CD4-positive, alpha-beta T cell (primary cell): ENCODE results near the gene CALHM2. TPM values are rescaled to one million over a fixed set of nuclear protein-coding genes. Genes with fewer than 3 reads are reported as not detected.

ENCODE experiments used
- ATAC-seq: fragments of 200-7000 bp; cut with Tn5 transposase; one replicate; pipeline ENCODE4 v1.10.0; 2022; ENCODE audit warnings: mild to moderate bottlenecking; ENCODE audit not compliant: poor library complexity
- CTCF ChIA-PET: fragments of 350-600 bp; sonication (Branson Sonifier 250); formaldehyde crosslinking; loops from one replicate; lab custom pipeline; 2021; ENCODE audit warnings: antibody characterized with exemption, inconsistent platforms; lab: Charles Lee
- POLR2A ChIA-PET: fragments of 350-600 bp; sonication (Branson Sonifier 250); formaldehyde crosslinking; loops from one replicate; lab custom pipeline; 2021; ENCODE audit warnings: antibody characterized with exemption, inconsistent platforms; lab: Charles Lee
- DNase-seq, 14 experiments: peaks; one replicate each; pipeline ENCODE4 v3.0.0-alpha.2; 2013 to 2020; ENCODE audit warnings: mixed read lengths in 2 of 14
- H3K27ac ChIP-seq, 2 donors: one replicate each; pipeline versions ENCODE4 v1.5.1 to v1.7.0; 2013; ENCODE audit warnings: low read length in 2 of 2, low read depth in 1 of 2, mild to moderate bottlenecking in 1 of 2
- H3K27me3 ChIP-seq, 2 experiments: 1 replicate in 1 of 2; 2 replicates in 1 of 2; pipeline versions ENCODE4 v1.6.1 to v1.7.0; 2013; ENCODE audit warnings: low read length in 2 of 2, control low read depth in 1 of 2, mild to moderate bottlenecking in 1 of 2, moderate library complexity in 1 of 2; ENCODE audit not compliant: insufficient read depth in 2 of 2, control insufficient read depth in 1 of 2
- H3K36me3 ChIP-seq: one replicate; pipeline ENCODE4 v1.6.1; 2013; ENCODE audit warnings: low read length, control low read depth; ENCODE audit not compliant: insufficient read depth
- H3K4me1 ChIP-seq: one replicate; pipeline ENCODE4 v1.6.1; 2013; ENCODE audit warnings: low read length, control low read depth; ENCODE audit not compliant: insufficient read depth
- H3K4me3 ChIP-seq: one replicate; pipeline ENCODE4 v1.5.1; 2013; ENCODE audit warnings: mild to moderate bottlenecking, low read length, moderate library complexity
- H3K9me3 ChIP-seq, 2 experiments: 1 replicate in 1 of 2; 2 replicates in 1 of 2; pipeline versions ENCODE4 v1.6.1 to v1.7.0; 2013; ENCODE audit warnings: low read length in 2 of 2, mild to moderate bottlenecking in 2 of 2, control low read depth in 1 of 2, moderate library complexity in 1 of 2; ENCODE audit not compliant: control insufficient read depth in 1 of 2, insufficient read depth in 1 of 2
- H3K27ac Mint-ChIP-seq: one replicate; pipeline ENCODE4 v1.8.0; 2020; ENCODE audit warnings: mixed read lengths
- H3K27me3 Mint-ChIP-seq: one replicate; pipeline ENCODE4 v1.8.0; 2021; ENCODE audit warnings: mixed read lengths
- H3K36me3 Mint-ChIP-seq: one replicate; pipeline ENCODE4 v1.8.0; 2021; ENCODE audit warnings: low read depth, mixed read lengths
- H3K4me1 Mint-ChIP-seq: one replicate; pipeline ENCODE4 v1.8.0; 2021; ENCODE audit warnings: low read depth, mixed read lengths
- H3K4me3 Mint-ChIP-seq: one replicate; pipeline ENCODE4 v1.8.0; 2020; ENCODE audit warnings: mild to moderate bottlenecking, mixed read lengths
- H3K9me3 Mint-ChIP-seq: one replicate; pipeline ENCODE4 v1.8.0; 2020; ENCODE audit warnings: mixed read lengths
- intact Hi-C, 2 experiments: fragments of 100-400 bp; cut with DNase I in 1 of 2; cut with micrococcal nuclease in 1 of 2; formaldehyde crosslinking; loops; one replicate each; pipeline versions ENCODE4 v1.15.1 to v1.9.0; 2023 to 2025; cut with DNase I, micrococcal nuclease
- total RNA-seq, 174 experiments: library from RNA in 2 of 174; stranded (reverse) in 2 of 174; gene quantifications; one replicate each; pipeline ENCODE4 v1.2.3 and lab custom pipeline; 2021 to 2026
- TF ChIP-seq, protein P1 (sequence below): fragments of 200-600 bp; IDR thresholded peaks from one replicate; pipeline ENCODE4 v1.8.0; 2022; ENCODE audit warnings: antibody characterized with exemption, mild to moderate bottlenecking

Gene CALHM2
- total RNA-seq, 2 experiments from 2014 or later: 3.1 to 4.0 TPM

DNA sequence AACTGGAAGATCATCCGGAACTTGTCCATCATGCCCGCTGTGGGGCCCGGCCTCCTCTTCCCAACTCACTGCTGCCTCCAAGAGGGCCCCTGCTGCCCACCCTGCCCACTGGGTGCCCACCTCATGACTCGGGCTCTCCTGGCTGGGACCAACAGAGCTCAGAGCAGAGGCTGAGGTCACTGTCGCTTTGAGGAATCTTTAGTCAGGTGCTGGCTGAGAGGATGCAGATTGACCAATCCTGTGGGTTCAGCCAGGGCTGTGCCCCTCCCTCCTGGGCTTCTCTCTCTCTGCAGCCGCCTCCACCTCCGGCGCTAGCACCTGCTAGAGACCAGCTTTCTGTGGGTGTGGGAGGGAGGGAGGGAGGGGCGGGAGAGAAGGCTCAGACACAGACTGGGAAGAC lies 6.5 kb upstream of the CALHM2 start, which contains the start of gene CALHM1:
Gene CALHM1, minus strand, starts transcription at position 181 of the 400 bp plus-strand sequence. Its CDS starts 149 bp downstream, at position 32.
- Histone ChIP-seq H3K9me3 (peaks cover 0 to 3% of the 10 kb centered on the region in 2 experiments), H3K4me1 (peaks cover 22% of the 10 kb centered on the region), H3K4me3 (no peak within 1 kb of the TSS), H3K27me3 (no peaks in the 10 kb centered on the region), H3K36me3 (no peaks in the 10 kb centered on the region), H3K27ac (no peak within 1 kb of the TSS)
- H3K27ac Mint-ChIP-seq: no peak within 1 kb of the TSS
- intact Hi-C loops: no loop called here
- TF ChIP-seq, protein P1, sequence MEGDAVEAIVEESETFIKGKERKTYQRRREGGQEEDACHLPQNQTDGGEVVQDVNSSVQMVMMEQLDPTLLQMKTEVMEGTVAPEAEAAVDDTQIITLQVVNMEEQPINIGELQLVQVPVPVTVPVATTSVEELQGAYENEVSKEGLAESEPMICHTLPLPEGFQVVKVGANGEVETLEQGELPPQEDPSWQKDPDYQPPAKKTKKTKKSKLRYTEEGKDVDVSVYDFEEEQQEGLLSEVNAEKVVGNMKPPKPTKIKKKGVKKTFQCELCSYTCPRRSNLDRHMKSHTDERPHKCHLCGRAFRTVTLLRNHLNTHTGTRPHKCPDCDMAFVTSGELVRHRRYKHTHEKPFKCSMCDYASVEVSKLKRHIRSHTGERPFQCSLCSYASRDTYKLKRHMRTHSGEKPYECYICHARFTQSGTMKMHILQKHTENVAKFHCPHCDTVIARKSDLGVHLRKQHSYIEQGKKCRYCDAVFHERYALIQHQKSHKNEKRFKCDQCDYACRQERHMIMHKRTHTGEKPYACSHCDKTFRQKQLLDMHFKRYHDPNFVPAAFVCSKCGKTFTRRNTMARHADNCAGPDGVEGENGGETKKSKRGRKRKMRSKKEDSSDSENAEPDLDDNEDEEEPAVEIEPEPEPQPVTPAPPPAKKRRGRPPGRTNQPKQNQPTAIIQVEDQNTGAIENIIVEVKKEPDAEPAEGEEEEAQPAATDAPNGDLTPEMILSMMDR: no peak
- CTCF ChIA-PET: no interaction called here
- POLR2A ChIA-PET: no interaction called here
- no peaks in the 10 kb centered on the region for H3K9me3 Mint-ChIP-seq
- H3K4me1 Mint-ChIP-seq: peaks cover 3% of the 10 kb centered on the region
- no peak within 1 kb of the TSS for H3K4me3 Mint-ChIP-seq
- no peak for ATAC-seq
- no peaks in the 10 kb centered on the region for H3K36me3 Mint-ChIP-seq
- H3K27me3 Mint-ChIP-seq: no peaks in the 10 kb centered on the region
- peak in 1 of 14 experiments; percentile 28 for DNase-seq

DNA sequence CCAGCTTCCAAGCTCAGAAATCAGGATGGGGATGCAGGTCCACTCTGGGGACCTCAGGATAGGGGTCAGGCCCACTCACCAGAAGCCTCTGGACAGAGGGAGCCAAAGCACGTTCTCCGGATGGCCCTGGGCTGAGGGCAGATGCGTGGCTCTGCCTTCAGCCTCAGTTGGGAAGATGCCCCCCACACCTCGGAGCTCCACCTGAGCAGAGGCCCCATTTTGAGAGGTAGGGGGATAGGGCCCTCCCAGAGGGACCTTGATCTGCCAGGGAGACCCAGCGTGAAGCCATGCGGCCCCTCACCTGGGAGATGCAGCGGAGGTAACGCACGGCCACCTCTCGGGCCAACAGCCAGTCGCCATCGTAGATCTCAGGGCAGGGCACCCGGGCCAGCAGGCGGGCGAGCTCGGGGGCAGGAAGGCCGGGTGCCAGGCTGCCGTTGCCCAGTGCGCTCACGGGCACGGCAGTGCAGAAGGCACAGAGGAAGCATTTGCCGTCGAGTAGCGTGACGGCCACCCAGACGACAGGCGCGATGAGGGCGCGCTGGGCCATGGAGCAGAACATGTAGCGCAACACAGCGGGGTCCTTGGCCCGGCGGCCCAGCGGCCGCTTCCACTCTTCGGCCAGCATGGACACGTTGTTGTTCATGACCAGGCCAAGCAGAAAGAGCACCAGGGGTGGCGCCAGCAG lies 5.9 kb upstream of the CALHM2 start:
- POLR2A ChIA-PET: no interaction called here
- H3K27ac Mint-ChIP-seq: no peak overlapping the region

DNA sequence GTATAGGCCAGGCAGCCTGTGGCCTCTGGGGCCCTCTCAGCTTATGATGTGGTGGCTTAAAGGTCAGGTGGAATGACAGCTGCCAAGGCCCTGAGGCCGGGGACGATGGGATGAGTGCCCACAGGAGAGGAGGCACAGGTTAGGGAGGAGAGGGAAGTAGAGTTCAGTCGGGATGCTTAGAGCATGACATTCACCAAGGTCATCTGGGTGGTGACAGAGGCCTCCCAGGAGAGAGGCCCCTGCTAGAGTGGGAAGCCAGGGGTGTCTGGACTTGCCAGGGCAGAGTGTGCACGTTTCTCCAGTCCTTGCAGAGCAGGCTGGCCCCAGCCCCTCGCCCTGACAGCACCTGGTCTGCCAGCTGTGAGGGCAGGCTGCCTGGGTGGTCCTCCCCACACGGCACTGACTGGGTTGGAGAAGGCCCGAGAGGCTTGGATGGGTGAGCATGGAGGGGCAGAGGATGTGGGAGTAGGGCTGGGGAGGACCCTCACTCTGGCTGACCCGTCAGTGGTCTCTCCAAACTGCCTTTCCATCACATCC lies 5.1 kb upstream of the CALHM2 start:
- intact Hi-C loops: loop anchor here in 1 of 2 experiments (2.0 kb wide), 1 partner anchor 22 kb away; the partner anchor contains the start of gene CALHM3
- TF ChIP-seq, protein P1: no peak
- H3K4me1 Mint-ChIP-seq: peaks cover 7% of the 10 kb centered on the region
- ATAC-seq (no peak), DNase-seq (no peak)
- no peaks in the 10 kb centered on the region for H3K27me3 Mint-ChIP-seq
- no peak overlapping the region for H3K27ac Mint-ChIP-seq
- Histone ChIP-seq H3K9me3 (peaks cover 0 to 3% of the 10 kb centered on the region in 2 experiments), H3K27ac (no peak overlapping the region), H3K27me3 (no peaks in the 10 kb centered on the region), H3K36me3 (no peaks in the 10 kb centered on the region), H3K4me3 (no peak overlapping the region), H3K4me1 (peaks cover 35% of the 10 kb centered on the region)
- CTCF ChIA-PET: no interaction called here
- POLR2A ChIA-PET: interaction anchor here (0.7 kb wide), 1 partner anchor 20 kb away, joined by 3 read pairs; no protein-coding TSS in a partner anchor
- no peaks in the 10 kb centered on the region for H3K9me3 Mint-ChIP-seq
- no peaks in the 10 kb centered on the region for H3K36me3 Mint-ChIP-seq
- no peak overlapping the region for H3K4me3 Mint-ChIP-seq

More for the DNA sequence above, 5.9 kb upstream of the CALHM2 start:
- intact Hi-C loops: loop anchor here in 1 of 2 experiments (2.0 kb wide), 1 partner anchor 21 kb away; the partner anchor contains the start of gene CALHM3
- no peaks in the 10 kb centered on the region for H3K36me3 ChIP-seq
- DNase-seq: no peak
- peaks cover 0 to 3% of the 10 kb centered on the region in 2 experiments for H3K9me3 ChIP-seq
- H3K27ac ChIP-seq: no peak overlapping the region
- Mint-ChIP-seq H3K4me3 (no peak overlapping the region), H3K9me3 (no peaks in the 10 kb centered on the region), H3K36me3 (no peaks in the 10 kb centered on the region), H3K27me3 (no peaks in the 10 kb centered on the region), H3K4me1 (peaks cover 7% of the 10 kb centered on the region)
- no peak for ATAC-seq
- H3K27me3 ChIP-seq: no peaks in the 10 kb centered on the region
- CTCF ChIA-PET: no interaction called here
- no peak overlapping the region for H3K4me3 ChIP-seq
- H3K4me1 ChIP-seq: peaks cover 27% of the 10 kb centered on the region
- TF ChIP-seq, protein P1: no peak
